Left kidney (tissue), 2 donors: ENCODE measurements around the gene HIC2. TPM values are rescaled to one million over a fixed set of nuclear protein-coding genes. Genes with fewer than 3 reads are reported as not detected.
"Not testable (repeated sequence)": the region's sequence is repeated elsewhere in the genome, so short reads cannot be mapped to it uniquely, and the experiment has no call there.

Experiments
- DNase-seq: peaks from one replicate; pipeline ENCODE4 v3.0.0-alpha.2; 2013
- polyA plus RNA-seq: library from polyadenylated mRNA; unstranded; fragments of 120-200 nt; gene quantifications from one replicate; pipeline ENCODE4 v1.2.1, GENCODE V29; 2013; ENCODE audit not compliant: insufficient read length

Gene HIC2
- polyA plus RNA-seq, 1 donor = 9.7 TPM

- DNase-seq = not testable (repeated sequence)
Observed at GRCh38 chr22:21434378-21435233, 17.4 kb downstream of the HIC2 start.

- DNase-seq = not testable (repeated sequence)
Observed at GRCh38 chr22:21435998-21436810, 19.0 kb downstream of the HIC2 start.

- DNase-seq = not testable (repeated sequence)
Observed at GRCh38 chr22:21438013-21438412, 20.8 kb downstream of the HIC2 start.

GRCh38 chr22:21440018-21440636 lies 23.0 kb downstream of the HIC2 start:
- not testable (repeated sequence) for DNase-seq

GRCh38 chr22:21440676-21441075 lies 23.5 kb downstream of the HIC2 start:
- DNase-seq = not testable (repeated sequence)

- not testable (repeated sequence) for DNase-seq
Observed at GRCh38 chr22:21441170-21441569, 24.0 kb downstream of the HIC2 start.

- DNase-seq = not testable (repeated sequence)
Observed at GRCh38 chr22:21442123-21442522, 25.0 kb downstream of the HIC2 start.

- DNase-seq = not testable (repeated sequence)
Observed at GRCh38 chr22:21442646-21443045, 25.5 kb downstream of the HIC2 start.

- no peak for DNase-seq
Observed at GRCh38 chr22:21443057-21443734, 26.0 kb downstream of the HIC2 start.

- DNase-seq = no peak
Observed at GRCh38 chr22:21443735-21444421, 26.7 kb downstream of the HIC2 start.

- no peak for DNase-seq
Observed at GRCh38 chr22:21444701-21445436, 27.7 kb downstream of the HIC2 start.

GRCh38 chr22:21445437-21446127 lies 28.4 kb downstream of the HIC2 start:
- no peak for DNase-seq

- no peak for DNase-seq
Observed at GRCh38 chr22:21446128-21446826, 29.1 kb downstream of the HIC2 start.

GRCh38 chr22:21446827-21447690 lies 29.9 kb downstream of the HIC2 start:
- DNase-seq = no peak

- DNase-seq = no peak
Observed at GRCh38 chr22:21447694-21448402, 30.7 kb downstream of the HIC2 start.

- DNase-seq = no peak
Observed at GRCh38 chr22:21448627-21449416, 31.7 kb downstream of the HIC2 start.
